ENCODE data around the gene PTPRK. TPM values are rescaled to one million over a fixed set of nuclear protein-coding genes. Genes with fewer than 3 reads are reported as not detected.

Gene PTPRK
- total and polyA plus RNA-seq, 5 donors from 2014 or later = 0.16 to 1.0 (median 0.45) TPM; not detected in 1

GRCh38 chr6:128504003-128504654 is 16.3 kb downstream of the PTPRK start:
- H3K36me3 ChIP-seq (ENCODE audit: control insufficient read depth, insufficient read depth, low read length) = no peaks in the 10 kb centered on the region
- no peak overlapping the region for H3K27ac ChIP-seq (ENCODE audit: insufficient read depth, low read length, poor library complexity, severe bottlenecking)
- peaks cover 0 to 1% (median 0%) of the 10 kb centered on the region in 7 donors for H3K9me3 Mint-ChIP-seq
- DNase-seq (no peak), ATAC-seq (ENCODE audit: low read depth in 2 of 2) (no peak)
- no peaks in the 10 kb centered on the region for H3K27me3 ChIP-seq (ENCODE audit: control insufficient read depth, insufficient read depth, low read length)
- H3K36me3 Mint-ChIP-seq = no peaks in the 10 kb centered on the region
- peaks cover 4% of the 10 kb centered on the region for H3K27me3 Mint-ChIP-seq
- no peak overlapping the region for H3K27ac Mint-ChIP-seq
- no peaks in the 10 kb centered on the region for H3K9me3 ChIP-seq (ENCODE audit: control insufficient read depth in 2 of 2, low read length in 2 of 2)
- H3K4me3 ChIP-seq (ENCODE audit: low read depth, low read length) = no peak overlapping the region
- H3K4me1 Mint-ChIP-seq = no peaks in the 10 kb centered on the region
- H3K4me1 ChIP-seq (ENCODE audit: control insufficient read depth, insufficient read depth, low read length, poor library complexity, severe bottlenecking) = no peaks in the 10 kb centered on the region
- H3K4me3 Mint-ChIP-seq = no peak overlapping the region

- H3K4me3 Mint-ChIP-seq = no peak overlapping the region
- DNase-seq = no peak
- H3K27me3 Mint-ChIP-seq = peaks cover 4% of the 10 kb centered on the region
- peaks cover 0 to 1% (median 0%) of the 10 kb centered on the region in 7 donors for H3K9me3 Mint-ChIP-seq
- ATAC-seq (ENCODE audit: low read depth in 2 of 2) = no peak
- Histone ChIP-seq H3K9me3 (ENCODE audit: control insufficient read depth in 2 of 2, low read length in 2 of 2) (no peaks in the 10 kb centered on the region), H3K27me3 (ENCODE audit: control insufficient read depth, insufficient read depth, low read length) (no peaks in the 10 kb centered on the region), H3K4me1 (ENCODE audit: control insufficient read depth, insufficient read depth, low read length, poor library complexity, severe bottlenecking) (no peaks in the 10 kb centered on the region), H3K36me3 (ENCODE audit: control insufficient read depth, insufficient read depth, low read length) (no peaks in the 10 kb centered on the region), H3K4me3 (ENCODE audit: low read depth, low read length) (no peak overlapping the region), H3K27ac (ENCODE audit: insufficient read depth, low read length, poor library complexity, severe bottlenecking) (no peak overlapping the region)
- no peaks in the 10 kb centered on the region for H3K36me3 Mint-ChIP-seq
- no peaks in the 10 kb centered on the region for H3K4me1 Mint-ChIP-seq
- H3K27ac Mint-ChIP-seq = no peak overlapping the region
These were observed 19.4 kb downstream of the PTPRK start for GRCh38 chr6:128500749-128501600.

DNA sequence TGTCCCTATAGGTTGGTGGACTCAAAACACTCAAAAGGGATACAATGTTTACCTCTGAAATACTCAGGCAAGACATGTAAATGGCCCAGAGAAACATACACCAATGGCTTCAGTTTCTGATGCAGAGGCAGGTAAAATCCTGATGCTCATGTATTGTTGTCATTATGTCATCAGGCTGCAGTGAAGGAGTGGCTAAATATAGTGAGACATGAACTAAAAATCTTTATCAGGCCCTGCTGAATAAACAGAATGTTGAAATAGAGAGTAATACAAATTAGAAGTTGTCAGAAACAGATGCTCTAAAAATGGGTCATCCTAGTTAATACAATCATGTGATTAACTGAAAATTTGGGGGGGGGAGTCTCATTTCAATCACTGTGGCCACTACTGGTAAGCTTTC is 20.4 kb downstream of the PTPRK start:
- no peaks in the 10 kb centered on the region for H3K27me3 ChIP-seq (ENCODE audit: control insufficient read depth, insufficient read depth, low read length)
- H3K27ac Mint-ChIP-seq = no peak overlapping the region
- peaks cover 0 to 1% (median 0%) of the 10 kb centered on the region in 7 donors for H3K9me3 Mint-ChIP-seq
- no peaks in the 10 kb centered on the region for H3K36me3 Mint-ChIP-seq
- H3K4me3 Mint-ChIP-seq = no peak overlapping the region
- no peaks in the 10 kb centered on the region for H3K4me1 ChIP-seq (ENCODE audit: control insufficient read depth, insufficient read depth, low read length, poor library complexity, severe bottlenecking)
- ATAC-seq (ENCODE audit: low read depth in 2 of 2) = no peak
- H3K27me3 Mint-ChIP-seq = peaks cover 4% of the 10 kb centered on the region
- no peak overlapping the region for H3K27ac ChIP-seq (ENCODE audit: insufficient read depth, low read length, poor library complexity, severe bottlenecking)
- H3K9me3 ChIP-seq (ENCODE audit: control insufficient read depth in 2 of 2, low read length in 2 of 2) = no peaks in the 10 kb centered on the region
- no peak overlapping the region for H3K4me3 ChIP-seq (ENCODE audit: low read depth, low read length)
- no peaks in the 10 kb centered on the region for H3K36me3 ChIP-seq (ENCODE audit: control insufficient read depth, insufficient read depth, low read length)
- no peak for DNase-seq
- H3K4me1 Mint-ChIP-seq = no peaks in the 10 kb centered on the region

DNA sequence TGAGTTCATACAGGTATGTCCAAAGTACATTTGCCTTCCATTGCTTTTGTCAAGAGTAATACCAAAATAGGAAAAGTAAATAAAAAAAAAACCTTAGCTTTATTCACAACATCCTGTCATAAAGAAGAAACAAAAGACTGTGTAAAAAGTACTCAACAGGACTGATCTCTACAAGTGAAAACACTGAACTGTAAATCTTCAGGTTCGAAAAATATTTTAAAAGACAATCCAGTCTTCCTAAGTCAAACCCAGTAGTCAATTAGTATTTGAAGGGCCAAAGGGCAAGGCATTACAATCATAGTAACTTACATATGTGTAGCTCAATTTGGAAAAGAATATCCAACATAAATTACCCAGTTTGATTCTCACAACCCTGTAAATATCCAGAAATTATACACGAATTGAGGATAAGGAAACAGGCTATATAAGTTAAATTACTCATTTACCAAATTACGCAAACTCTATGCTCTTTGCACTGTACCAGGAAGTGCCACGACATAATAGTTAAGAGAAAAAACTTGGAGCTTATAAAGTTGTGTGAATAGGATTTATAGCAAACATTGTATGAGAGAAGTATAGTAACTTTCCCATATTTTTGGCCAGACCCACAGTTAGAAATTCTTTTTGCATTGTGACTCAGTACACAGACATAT is 21.2 kb downstream of the PTPRK start:
- no peak overlapping the region for H3K27ac ChIP-seq (ENCODE audit: insufficient read depth, low read length, poor library complexity, severe bottlenecking)
- ATAC-seq (ENCODE audit: low read depth in 2 of 2) = no peak
- H3K4me3 Mint-ChIP-seq = no peak overlapping the region
- no peak for DNase-seq
- H3K4me1 Mint-ChIP-seq = no peaks in the 10 kb centered on the region
- H3K4me3 ChIP-seq (ENCODE audit: low read depth, low read length) = no peak overlapping the region
- H3K27me3 ChIP-seq (ENCODE audit: control insufficient read depth, insufficient read depth, low read length) = no peaks in the 10 kb centered on the region
- no peak overlapping the region for H3K27ac Mint-ChIP-seq
- peaks cover 0 to 1% (median 0%) of the 10 kb centered on the region in 7 donors for H3K9me3 Mint-ChIP-seq
- H3K27me3 Mint-ChIP-seq = no peaks in the 10 kb centered on the region
- H3K36me3 ChIP-seq (ENCODE audit: control insufficient read depth, insufficient read depth, low read length) = no peaks in the 10 kb centered on the region
- H3K4me1 ChIP-seq (ENCODE audit: control insufficient read depth, insufficient read depth, low read length, poor library complexity, severe bottlenecking) = no peaks in the 10 kb centered on the region
- H3K36me3 Mint-ChIP-seq = no peaks in the 10 kb centered on the region
- no peaks in the 10 kb centered on the region for H3K9me3 ChIP-seq (ENCODE audit: control insufficient read depth in 2 of 2, low read length in 2 of 2)

GRCh38 chr6:128498234-128498633 is 22.2 kb downstream of the PTPRK start:
- Mint-ChIP-seq H3K4me1 (no peaks in the 10 kb centered on the region), H3K9me3 (peaks cover 0 to 4% (median 0%) of the 10 kb centered on the region in 7 donors), H3K4me3 (no peak overlapping the region), H3K36me3 (no peaks in the 10 kb centered on the region), H3K27ac (no peak overlapping the region), H3K27me3 (no peaks in the 10 kb centered on the region)
- no peak for DNase-seq
- Histone ChIP-seq H3K36me3 (ENCODE audit: control insufficient read depth, insufficient read depth, low read length) (no peaks in the 10 kb centered on the region), H3K27me3 (ENCODE audit: control insufficient read depth, insufficient read depth, low read length) (no peaks in the 10 kb centered on the region), H3K4me1 (ENCODE audit: control insufficient read depth, insufficient read depth, low read length, poor library complexity, severe bottlenecking) (no peaks in the 10 kb centered on the region), H3K9me3 (ENCODE audit: control insufficient read depth in 2 of 2, low read length in 2 of 2) (no peaks in the 10 kb centered on the region), H3K4me3 (ENCODE audit: low read depth, low read length) (no peak overlapping the region), H3K27ac (ENCODE audit: insufficient read depth, low read length, poor library complexity, severe bottlenecking) (no peak overlapping the region)
- no peak for ATAC-seq (ENCODE audit: low read depth in 2 of 2)

DNA sequence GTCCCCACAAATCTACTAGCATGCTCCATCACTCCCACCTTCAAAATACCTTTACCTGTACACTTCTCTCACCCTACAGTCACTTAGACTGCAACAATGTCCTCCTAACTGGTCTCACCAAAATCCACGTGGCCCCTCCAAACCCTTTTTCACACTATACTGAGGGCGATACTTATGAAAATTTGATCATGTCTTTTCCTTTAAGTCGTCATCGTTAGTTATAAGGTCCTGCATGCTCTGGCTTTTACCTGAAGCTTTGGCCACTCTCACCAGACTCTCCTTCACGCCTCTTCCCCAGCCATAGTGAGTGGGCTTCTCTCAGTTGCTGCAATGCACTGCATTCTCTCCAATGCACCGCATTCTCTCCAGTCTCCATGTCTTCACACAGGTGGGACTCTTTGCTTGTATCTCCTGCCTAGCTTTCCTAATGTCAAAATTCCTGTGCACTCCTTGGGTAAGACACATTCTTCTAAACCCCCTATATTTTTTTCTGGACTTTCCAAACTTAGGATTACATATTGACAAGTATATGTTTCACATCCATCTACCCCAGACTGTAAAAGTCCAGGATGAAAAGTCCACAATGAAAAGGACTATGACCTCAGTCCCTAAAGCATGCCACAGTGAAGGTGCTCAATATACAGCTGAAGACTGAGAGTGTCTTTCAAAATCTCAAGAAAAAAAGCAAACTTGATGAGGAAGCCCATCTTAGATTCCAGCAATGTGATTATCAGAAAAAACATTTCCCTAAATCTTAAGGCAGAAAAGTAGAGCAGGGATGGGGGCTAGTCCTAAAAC is 24.7 kb downstream of the PTPRK start:
- no peak overlapping the region for H3K4me3 Mint-ChIP-seq
- Histone ChIP-seq H3K27ac (ENCODE audit: insufficient read depth, low read length, poor library complexity, severe bottlenecking) (no peak overlapping the region), H3K27me3 (ENCODE audit: control insufficient read depth, insufficient read depth, low read length) (no peaks in the 10 kb centered on the region), H3K9me3 (ENCODE audit: control insufficient read depth in 2 of 2, low read length in 2 of 2) (no peaks in the 10 kb centered on the region), H3K4me1 (ENCODE audit: control insufficient read depth, insufficient read depth, low read length, poor library complexity, severe bottlenecking) (no peaks in the 10 kb centered on the region), H3K36me3 (ENCODE audit: control insufficient read depth, insufficient read depth, low read length) (no peaks in the 10 kb centered on the region), H3K4me3 (ENCODE audit: low read depth, low read length) (no peak overlapping the region)
- ATAC-seq (ENCODE audit: low read depth in 2 of 2) (no peak), DNase-seq (no peak)
- no peak overlapping the region for H3K27ac Mint-ChIP-seq
- H3K27me3 Mint-ChIP-seq = no peaks in the 10 kb centered on the region
- H3K4me1 Mint-ChIP-seq = no peaks in the 10 kb centered on the region
- no peaks in the 10 kb centered on the region for H3K36me3 Mint-ChIP-seq
- peaks cover 0 to 4% (median 0%) of the 10 kb centered on the region in 7 donors for H3K9me3 Mint-ChIP-seq

DNA sequence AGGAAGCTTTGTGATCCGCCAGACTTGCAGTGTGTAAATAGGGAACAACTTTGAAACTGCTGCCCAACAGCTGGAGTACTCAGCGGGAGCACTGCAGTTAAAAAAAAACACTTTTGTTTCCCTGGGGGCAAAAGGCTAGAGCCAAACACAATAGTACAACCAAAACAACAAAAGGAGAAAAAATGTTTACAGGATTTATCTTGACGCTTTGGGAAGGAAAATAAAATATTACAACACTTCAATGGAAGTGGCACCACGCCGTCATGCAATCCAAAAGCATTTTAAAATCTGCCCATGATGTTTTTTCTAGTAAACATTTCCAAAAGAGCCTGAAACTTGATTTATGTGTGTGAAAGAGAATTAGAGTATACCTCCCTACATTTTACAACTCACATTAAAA is 26.0 kb downstream of the PTPRK start:
- Histone ChIP-seq H3K9me3 (ENCODE audit: control insufficient read depth in 2 of 2, low read length in 2 of 2) (no peaks in the 10 kb centered on the region), H3K27ac (ENCODE audit: insufficient read depth, low read length, poor library complexity, severe bottlenecking) (no peak overlapping the region), H3K4me1 (ENCODE audit: control insufficient read depth, insufficient read depth, low read length, poor library complexity, severe bottlenecking) (no peaks in the 10 kb centered on the region), H3K4me3 (ENCODE audit: low read depth, low read length) (no peak overlapping the region), H3K36me3 (ENCODE audit: control insufficient read depth, insufficient read depth, low read length) (no peaks in the 10 kb centered on the region), H3K27me3 (ENCODE audit: control insufficient read depth, insufficient read depth, low read length) (no peaks in the 10 kb centered on the region)
- ATAC-seq (ENCODE audit: low read depth in 2 of 2) (no peak), DNase-seq (no peak)
- H3K4me1 Mint-ChIP-seq = no peaks in the 10 kb centered on the region
- H3K36me3 Mint-ChIP-seq = no peaks in the 10 kb centered on the region
- H3K4me3 Mint-ChIP-seq = no peak overlapping the region
- no peaks in the 10 kb centered on the region for H3K27me3 Mint-ChIP-seq
- no peak overlapping the region for H3K27ac Mint-ChIP-seq
- H3K9me3 Mint-ChIP-seq = peaks cover 0 to 4% (median 0%) of the 10 kb centered on the region in 7 donors
